WTC11 (cell line): ENCODE data around the gene RANGAP1. TPM values are rescaled to one million over a fixed set of nuclear protein-coding genes. Genes with fewer than 3 reads are reported as not detected.

ENCODE experiments used
- ATAC-seq: fragments of 200-7000 bp; cut with Tn5 transposase; 2 replicates; pipeline ENCODE4 v1.10.0; 2021; ENCODE audit warnings: mild to moderate bottlenecking, moderate library complexity
- CTCF ChIA-PET: fragments of 300-600 bp; sonication (Branson Sonifier 250); formaldehyde crosslinking; loops from one replicate; lab custom pipeline; 2021; ENCODE audit warnings: antibody characterized with exemption; lab: Charles Lee
- POLR2A ChIA-PET: fragments of 350-600 bp; sonication (Branson Sonifier 250); formaldehyde crosslinking; loops from one replicate; lab custom pipeline; 2021; ENCODE audit warnings: antibody characterized with exemption; lab: Charles Lee
- DNase-seq: peaks from one replicate; pipeline ENCODE4 v3.0.0; 2021; ENCODE audit warnings: low spot score
- H3K27ac Mint-ChIP-seq: 2 replicates; pipeline ENCODE4 v1.8.0; 2021; ENCODE audit warnings: mixed read lengths
- H3K27me3 Mint-ChIP-seq: 2 replicates; pipeline ENCODE4 v1.8.0; 2021; ENCODE audit warnings: low read depth, mild to moderate bottlenecking, moderate library complexity, mixed read lengths
- H3K36me3 Mint-ChIP-seq: 2 replicates; pipeline ENCODE4 v1.8.0; 2021; ENCODE audit warnings: mixed read lengths
- H3K4me1 Mint-ChIP-seq: 2 replicates; pipeline ENCODE4 v1.8.0; 2022; ENCODE audit warnings: mixed read lengths
- H3K4me3 Mint-ChIP-seq: 2 replicates; pipeline ENCODE4 v1.8.0; 2021; ENCODE audit warnings: mild to moderate bottlenecking, moderate library complexity, mixed read lengths
- H3K9me3 Mint-ChIP-seq: 2 replicates; pipeline ENCODE4 v1.8.0; 2021; ENCODE audit warnings: mixed read lengths
- ATF1 ChIP-seq: sonication (generic); formaldehyde crosslinking; IDR thresholded peaks from 2 replicates; pipeline ENCODE4 v1.8.1; 2023; ENCODE audit warnings: mild to moderate bottlenecking, moderate library complexity, missing genetic modification reagents
- CREB1 ChIP-seq: sonication (generic); formaldehyde crosslinking; IDR thresholded peaks from 2 replicates; pipeline ENCODE4 v1.8.0; 2023; ENCODE audit warnings: mild to moderate bottlenecking, missing genetic modification reagents
- CREM ChIP-seq: sonication (generic); formaldehyde crosslinking; IDR thresholded peaks from 2 replicates; pipeline ENCODE4 v1.8.1; 2022; ENCODE audit warnings: mild to moderate bottlenecking, missing genetic modification reagents, moderate library complexity
- HMGA2 ChIP-seq: fragments of 250-450 bp; sonication (Bioruptor Pico); IDR thresholded peaks from 2 replicates; pipeline ENCODE4 v1.4.0; 2021; ENCODE audit warnings: mild to moderate bottlenecking, moderate library complexity
- NFYB ChIP-seq: sonication (generic); formaldehyde crosslinking; conservative IDR thresholded peaks from 2 replicates; pipeline ENCODE4 v1.8.0; 2022; ENCODE audit warnings: low read depth, missing genetic modification reagents
- NR1H2 ChIP-seq: sonication (generic); formaldehyde crosslinking; IDR thresholded peaks from 2 replicates; pipeline ENCODE4 v1.9.0; 2021; ENCODE audit warnings: mild to moderate bottlenecking, moderate library complexity, missing genetic modification reagents
- NR2C2 ChIP-seq: sonication (generic); formaldehyde crosslinking; IDR thresholded peaks from 2 replicates; pipeline ENCODE4 v1.8.0; 2022; ENCODE audit warnings: mild to moderate bottlenecking, missing genetic modification reagents
- RELA ChIP-seq: sonication (generic); formaldehyde crosslinking; IDR thresholded peaks from 2 replicates; pipeline ENCODE4 v1.8.1; 2022; ENCODE audit warnings: missing genetic modification reagents, mild to moderate bottlenecking, borderline replicate concordance
- SMAD3 ChIP-seq: sonication (generic); formaldehyde crosslinking; IDR thresholded peaks from 2 replicates; pipeline ENCODE4 v1.8.0; 2022; ENCODE audit warnings: missing genetic modification reagents, mild to moderate bottlenecking, borderline replicate concordance
- SOX15 ChIP-seq: fragments of 250-450 bp; sonication (Bioruptor Pico); IDR thresholded peaks from 2 replicates; pipeline ENCODE4 v1.9.0; 2021; ENCODE audit warnings: mild to moderate bottlenecking
- SP1 ChIP-seq: sonication (generic); formaldehyde crosslinking; conservative IDR thresholded peaks from 2 replicates; pipeline ENCODE4 v1.8.1; 2022; ENCODE audit warnings: missing genetic modification reagents
- TCF7 ChIP-seq: sonication (generic); formaldehyde crosslinking; IDR thresholded peaks from 2 replicates; pipeline ENCODE4 v1.8.0; 2022; ENCODE audit warnings: mild to moderate bottlenecking, low read depth, missing genetic modification reagents, moderate library complexity
- TP53 ChIP-seq: sonication (generic); formaldehyde crosslinking; IDR thresholded peaks from 2 replicates; pipeline ENCODE4 v1.8.1; 2023; ENCODE audit warnings: mild to moderate bottlenecking, missing genetic modification reagents
- USF1 ChIP-seq: sonication (generic); formaldehyde crosslinking; IDR thresholded peaks from 2 replicates; pipeline ENCODE4 v1.8.0; 2022; ENCODE audit warnings: mild to moderate bottlenecking, missing genetic modification reagents
- USF2 ChIP-seq: sonication (generic); formaldehyde crosslinking; IDR thresholded peaks from 2 replicates; pipeline ENCODE4 v1.8.1; 2023; ENCODE audit warnings: mild to moderate bottlenecking, missing genetic modification reagents, moderate library complexity
- ZNF121 ChIP-seq: sonication (generic); formaldehyde crosslinking; IDR thresholded peaks from 2 replicates; pipeline ENCODE4 v1.8.0; 2023; ENCODE audit warnings: missing genetic modification reagents
- ZNF138 ChIP-seq: sonication (generic); formaldehyde crosslinking; conservative IDR thresholded peaks from 2 replicates; pipeline ENCODE4 v1.8.1; 2022; ENCODE audit warnings: mild to moderate bottlenecking, moderate library complexity, missing genetic modification reagents
- ZNF232 ChIP-seq: sonication (generic); formaldehyde crosslinking; IDR thresholded peaks from 2 replicates; pipeline ENCODE4 v1.8.0; 2022; ENCODE audit warnings: mild to moderate bottlenecking, missing genetic modification reagents
- ZNF263 ChIP-seq: sonication (generic); formaldehyde crosslinking; IDR thresholded peaks from 2 replicates; pipeline ENCODE4 v1.8.1; 2022; ENCODE audit warnings: low read depth, mild to moderate bottlenecking, moderate library complexity, missing genetic modification reagents
- ZNF423 ChIP-seq: fragments of 250-450 bp; sonication (Bioruptor Pico); IDR thresholded peaks from 2 replicates; pipeline ENCODE4 v2.1.2; 2022; ENCODE audit warnings: mild to moderate bottlenecking, moderate library complexity
- ZNF425 ChIP-seq: fragments of 250-450 bp; sonication (Bioruptor Pico); conservative IDR thresholded peaks from 2 replicates; pipeline ENCODE4 v1.9.0; 2021; ENCODE audit warnings: mild to moderate bottlenecking
- ZNF532 ChIP-seq: fragments of 250-450 bp; sonication (Bioruptor Pico); IDR thresholded peaks from 2 replicates; pipeline ENCODE4 v1.9.0; 2021; ENCODE audit warnings: mild to moderate bottlenecking, borderline replicate concordance
- ZNF671 ChIP-seq: fragments of 250-450 bp; sonication (Bioruptor Pico); IDR thresholded peaks from 2 replicates; pipeline ENCODE4 v1.8.0; 2021; ENCODE audit warnings: mild to moderate bottlenecking
- total RNA-seq: library from RNA; stranded (reverse); gene quantifications from 3 replicates; pipeline ENCODE4 v1.2.3, GENCODE V29; 2021
- TF ChIP-seq, protein P1 (sequence below): fragments of 250-450 bp; sonication (Bioruptor Pico); IDR thresholded peaks from 2 replicates; pipeline ENCODE4 v1.9.0; 2021; ENCODE audit warnings: mild to moderate bottlenecking
- TF ChIP-seq, protein P2 (sequence below): sonication (generic); formaldehyde crosslinking; IDR thresholded peaks from 2 replicates; pipeline ENCODE4 v1.8.0; 2023; ENCODE audit warnings: missing genetic modification reagents

The RANGAP1 gene
- total RNA-seq, 1 experiment from 2014 or later, result 160 TPM

DNA sequence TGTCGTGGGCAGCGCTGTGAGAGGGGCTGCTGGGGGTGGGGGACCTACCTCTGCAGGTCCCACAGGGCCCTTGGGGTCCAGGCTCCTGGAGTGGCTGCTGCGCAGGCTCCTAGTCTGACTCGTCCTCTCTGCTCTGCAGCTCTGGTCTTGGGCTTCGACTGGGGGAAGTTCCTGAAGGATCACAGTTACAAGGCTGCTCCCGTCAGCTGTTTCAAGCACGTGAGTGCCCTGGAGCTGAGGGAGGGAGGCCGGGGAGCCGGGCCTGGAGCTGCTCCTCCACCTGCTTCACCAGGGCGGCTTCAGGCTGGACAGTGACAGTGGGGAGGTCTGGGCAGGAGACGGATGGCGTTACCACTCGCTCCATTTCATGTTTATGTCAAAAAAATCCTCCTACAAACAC is 69.0 kb downstream of the RANGAP1 start (continued):
- TF ChIP-seq ZNF671 (CRISPR knock-in tag) (no peak), ZNF121 (CRISPR knock-in tag) (no peak), ZNF138 (CRISPR knock-in tag) (no peak), HMGA2 (CRISPR knock-in tag) (no peak)

DNA sequence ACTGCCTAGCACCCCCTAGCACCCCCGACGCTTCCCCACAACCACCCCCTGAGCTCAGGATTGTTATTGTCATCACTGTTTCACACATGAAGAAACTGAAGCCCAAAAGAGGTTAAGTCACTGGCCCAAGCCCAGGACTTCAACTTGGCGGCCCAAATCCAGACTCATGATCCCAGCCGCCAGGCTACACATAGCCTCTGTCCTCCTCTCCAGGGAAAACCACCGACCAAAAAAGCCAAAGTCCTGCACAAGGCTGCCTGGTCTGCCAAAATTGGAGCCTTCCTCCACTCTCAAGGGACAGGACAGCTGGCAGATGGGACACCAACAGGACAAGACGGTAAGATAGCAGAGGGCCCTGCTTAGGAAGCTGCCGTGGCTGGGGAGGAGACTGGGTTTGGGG is 70.1 kb downstream of the RANGAP1 start:
- peak overlapping the region; percentile 36 for H3K27ac Mint-ChIP-seq
- CTCF ChIA-PET, result interaction anchor here (1.0 to 2.2 kb wide), 2 partner anchors 22 to 293 kb away, joined by 3 to 17 read pairs; no protein-coding TSS in a partner anchor
- H3K4me1 Mint-ChIP-seq, result peaks cover 19% of the 10 kb centered on the region
- peaks cover 5% of the 10 kb centered on the region; the same call in 1 of the 2 replicates for H3K9me3 Mint-ChIP-seq
- H3K27me3 Mint-ChIP-seq, result no peaks in the 10 kb centered on the region
- ATAC-seq, result no peak
- H3K4me3 Mint-ChIP-seq, result no peak overlapping the region
- no peak for TF ChIP-seq TP53
- no peak for TF ChIP-seq ZNF425 (CRISPR knock-in tag)
- DNase-seq, result no peak
- POLR2A ChIA-PET, result no interaction called here
- peaks cover 57% of the 10 kb centered on the region for H3K36me3 Mint-ChIP-seq

DNA sequence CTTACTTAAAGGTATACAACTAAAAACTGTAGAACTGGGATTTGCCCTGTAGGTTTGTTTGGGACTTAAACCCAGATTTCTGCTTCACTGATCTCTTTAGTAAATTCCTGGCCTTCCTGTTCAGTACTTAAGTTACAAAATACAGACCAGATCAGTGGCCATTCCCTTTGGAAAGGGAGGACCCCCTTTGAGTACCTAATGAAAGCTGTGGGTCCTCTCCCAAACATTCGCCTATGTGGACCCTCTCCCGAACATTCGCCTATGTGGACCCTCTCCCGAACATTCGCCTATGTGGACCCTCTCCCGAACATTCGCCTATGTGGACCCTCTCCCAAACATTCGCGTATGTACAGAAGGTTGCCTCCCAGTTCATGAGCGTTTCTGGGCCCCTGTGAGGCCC is 70.6 kb downstream of the RANGAP1 start:
- TF ChIP-seq ZNF232 (CRISPR knock-in tag) (no peak), SOX15 (CRISPR knock-in tag) (no peak), NFYB (no peak), SMAD3 (CRISPR knock-in tag) (no peak), ATF1 (CRISPR knock-in tag) (no peak), ZNF532 (no peak), TP53 (no peak)
- TF ChIP-seq, protein P1, sequence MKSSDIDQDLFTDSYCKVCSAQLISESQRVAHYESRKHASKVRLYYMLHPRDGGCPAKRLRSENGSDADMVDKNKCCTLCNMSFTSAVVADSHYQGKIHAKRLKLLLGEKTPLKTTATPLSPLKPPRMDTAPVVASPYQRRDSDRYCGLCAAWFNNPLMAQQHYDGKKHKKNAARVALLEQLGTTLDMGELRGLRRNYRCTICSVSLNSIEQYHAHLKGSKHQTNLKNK, result no peak
- POLR2A ChIA-PET, result no interaction called here
- H3K4me1 Mint-ChIP-seq, result peaks cover 19% of the 10 kb centered on the region
- CTCF ChIA-PET, result no interaction called here
- H3K27me3 Mint-ChIP-seq, result no peaks in the 10 kb centered on the region
- H3K4me3 Mint-ChIP-seq, result no peak overlapping the region
- DNase-seq (no peak), ATAC-seq (no peak)
- H3K9me3 Mint-ChIP-seq, result peaks cover 5% of the 10 kb centered on the region; the same call in 1 of the 2 replicates
- H3K27ac Mint-ChIP-seq, result peak overlapping the region; percentile 36; the same call in 1 of the 2 replicates
- H3K36me3 Mint-ChIP-seq, result peaks cover 56% of the 10 kb centered on the region

- ChIA-PET CTCF (interaction anchor here (1.7 kb wide), 1 partner anchor 31 kb away, joined by 10 read pairs; no protein-coding TSS in a partner anchor), POLR2A (no interaction called here)
- H3K27ac Mint-ChIP-seq, result no peak overlapping the region
- H3K27me3 Mint-ChIP-seq, result peaks cover 13% of the 10 kb centered on the region
- peaks cover 14% of the 10 kb centered on the region for H3K4me1 Mint-ChIP-seq
- H3K9me3 Mint-ChIP-seq, result no peaks in the 10 kb centered on the region
- peak overlapping the region; percentile 41 for H3K4me3 Mint-ChIP-seq
- ATAC-seq, result no peak
- no peak for DNase-seq
- peaks cover 11% of the 10 kb centered on the region; the same call in 1 of the 2 replicates for H3K36me3 Mint-ChIP-seq
- TF ChIP-seq CREM, result no peak
- no peak for TF ChIP-seq ZNF423 (CRISPR knock-in tag)
- TF ChIP-seq NR2C2, result no peak
- TF ChIP-seq, protein P2, sequence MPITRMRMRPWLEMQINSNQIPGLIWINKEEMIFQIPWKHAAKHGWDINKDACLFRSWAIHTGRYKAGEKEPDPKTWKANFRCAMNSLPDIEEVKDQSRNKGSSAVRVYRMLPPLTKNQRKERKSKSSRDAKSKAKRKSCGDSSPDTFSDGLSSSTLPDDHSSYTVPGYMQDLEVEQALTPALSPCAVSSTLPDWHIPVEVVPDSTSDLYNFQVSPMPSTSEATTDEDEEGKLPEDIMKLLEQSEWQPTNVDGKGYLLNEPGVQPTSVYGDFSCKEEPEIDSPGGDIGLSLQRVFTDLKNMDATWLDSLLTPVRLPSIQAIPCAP (CRISPR knock-in tag), result no peak
- TF ChIP-seq NR1H2, result no peak
- TF ChIP-seq CREB1, result no peak
- no peak for TF ChIP-seq RELA (CRISPR knock-in tag)
- no peak for TF ChIP-seq ZNF263 (CRISPR knock-in tag)
- TF ChIP-seq USF2, result no peak
- TF ChIP-seq SP1 (CRISPR knock-in tag), result no peak
- no peak for TF ChIP-seq TP53
- TF ChIP-seq USF1, result no peak
- TF ChIP-seq TCF7 (CRISPR knock-in tag), result no peak
Observed at GRCh38 chr22:41206719-41207118, 79.3 kb downstream of the RANGAP1 start.
